OCI-LY3 (cell line): ENCODE results near the gene SYT1.

Experiments
- EZH2phosphoT487 ChIP-seq: fragments of 200-600 bp; shearing (Covaris generic); IDR thresholded peaks from 2 replicates; pipeline ENCODE4 v1.6.1; 2018; ENCODE audit warnings: antibody characterized with exemption, mixed run types, low read depth
- TF ChIP-seq, protein P1 (sequence below): fragments of 200-600, 300-600 bp; sonication (generic); IDR thresholded peaks from 2 replicates; pipeline ENCODE4 v1.5.1; 2014; ENCODE audit warnings: antibody characterized with exemption, low read length, low read depth

DNA sequence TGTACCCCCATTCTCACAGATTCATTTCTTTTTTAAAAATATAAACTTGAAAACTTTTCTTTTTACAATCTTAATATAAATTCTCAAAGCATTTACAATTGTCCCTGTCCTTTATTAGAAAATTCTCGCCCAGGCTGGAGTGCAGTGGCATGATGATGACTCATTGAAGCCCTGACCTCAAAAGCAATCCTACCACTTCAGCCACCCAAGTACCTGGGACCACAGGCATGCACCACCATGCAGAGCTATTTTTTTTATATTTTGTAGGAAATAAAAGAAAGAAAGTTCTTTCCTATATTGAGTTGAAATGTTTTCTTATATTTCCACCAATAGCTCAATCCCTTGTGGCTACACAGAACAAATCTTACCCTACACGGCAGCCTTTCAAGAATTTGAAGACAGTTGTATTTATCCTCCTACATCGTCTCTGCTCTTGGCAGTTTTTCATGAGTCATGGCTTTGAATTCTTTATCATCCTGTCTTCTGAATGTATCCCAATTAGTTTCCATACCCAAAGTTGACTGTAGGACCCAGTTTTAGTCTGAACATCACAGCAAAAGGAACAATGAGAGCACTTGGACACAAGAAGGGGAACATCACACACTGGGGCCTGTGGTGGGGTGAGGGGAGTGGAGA, 52.4 kb downstream of the SYT1 start:
- no peak for TF ChIP-seq EZH2phosphoT487
- TF ChIP-seq, protein P1, sequence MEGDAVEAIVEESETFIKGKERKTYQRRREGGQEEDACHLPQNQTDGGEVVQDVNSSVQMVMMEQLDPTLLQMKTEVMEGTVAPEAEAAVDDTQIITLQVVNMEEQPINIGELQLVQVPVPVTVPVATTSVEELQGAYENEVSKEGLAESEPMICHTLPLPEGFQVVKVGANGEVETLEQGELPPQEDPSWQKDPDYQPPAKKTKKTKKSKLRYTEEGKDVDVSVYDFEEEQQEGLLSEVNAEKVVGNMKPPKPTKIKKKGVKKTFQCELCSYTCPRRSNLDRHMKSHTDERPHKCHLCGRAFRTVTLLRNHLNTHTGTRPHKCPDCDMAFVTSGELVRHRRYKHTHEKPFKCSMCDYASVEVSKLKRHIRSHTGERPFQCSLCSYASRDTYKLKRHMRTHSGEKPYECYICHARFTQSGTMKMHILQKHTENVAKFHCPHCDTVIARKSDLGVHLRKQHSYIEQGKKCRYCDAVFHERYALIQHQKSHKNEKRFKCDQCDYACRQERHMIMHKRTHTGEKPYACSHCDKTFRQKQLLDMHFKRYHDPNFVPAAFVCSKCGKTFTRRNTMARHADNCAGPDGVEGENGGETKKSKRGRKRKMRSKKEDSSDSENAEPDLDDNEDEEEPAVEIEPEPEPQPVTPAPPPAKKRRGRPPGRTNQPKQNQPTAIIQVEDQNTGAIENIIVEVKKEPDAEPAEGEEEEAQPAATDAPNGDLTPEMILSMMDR, result no peak
